Measurements from ENCODE around the gene OLFML2A. TPM values are rescaled to one million over a fixed set of nuclear protein-coding genes. Genes with fewer than 3 reads are reported as not detected.

OLFML2A gene
- total and polyA plus RNA-seq, 2 of the 4 experiments (the other 2 are of a cell fraction): 2.0 to 5.9 TPM

DNA sequence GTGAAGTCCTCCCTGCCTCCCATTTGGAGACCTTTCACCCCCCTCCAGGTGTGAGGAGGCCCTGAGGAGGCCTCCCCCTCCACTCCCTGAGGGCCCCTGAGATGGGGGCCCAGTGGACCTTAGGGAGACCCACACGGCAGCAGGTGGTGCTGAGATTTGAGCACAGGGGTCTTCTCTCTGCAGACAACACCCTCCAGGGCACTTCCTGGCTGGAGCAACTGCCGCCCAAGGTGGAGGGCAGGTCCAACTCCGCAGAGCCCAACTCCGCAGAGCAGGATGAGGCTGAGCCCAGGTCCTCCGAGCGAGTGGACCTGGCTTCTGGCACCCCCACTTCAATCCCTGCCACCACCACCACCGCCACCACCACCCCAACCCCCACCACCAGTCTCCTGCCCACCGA lies 27.0 kb downstream of the OLFML2A start:
- Histone ChIP-seq H3K36me3 (ENCODE audit: control insufficient read depth, insufficient read depth, low read length) (peaks cover 2% of the 10 kb centered on the region; the same call in 1 of the 2 replicates), H3K27me3 (ENCODE audit: control insufficient read depth, insufficient read depth, low read length) (no peaks in the 10 kb centered on the region; the same call in 1 of the 2 replicates), H3K9ac (ENCODE audit: low read depth, low read length) (no peak overlapping the region), H3K4me1 (ENCODE audit: control insufficient read depth, insufficient read depth, low read length) (peaks cover 6% of the 10 kb centered on the region; the same call in 1 of the 2 replicates), H2BK5ac (ENCODE audit: low read depth, low read length, poor library complexity, severe bottlenecking) (no peak overlapping the region), H3K9me3 (ENCODE audit: control insufficient read depth, insufficient read depth, low read length) (no peaks in the 10 kb centered on the region), H3K4me3 (ENCODE audit: insufficient read depth, low read depth, low read length) (no peak overlapping the region), H2AK5ac (ENCODE audit: low read depth, low read length) (no peak overlapping the region), H4K91ac (ENCODE audit: insufficient read depth, low read depth, low read length) (no peak overlapping the region), H3K23ac (ENCODE audit: low read depth, low read length) (no peak overlapping the region), H3K14ac (replicated peaks; ENCODE audit: low read depth, low read length) (no peak overlapping the region), H3K4ac (ENCODE audit: low read depth, low read length) (no peak overlapping the region), H2BK20ac (ENCODE audit: low read depth, low read length) (no peak overlapping the region), H2AK9ac (replicated peaks; ENCODE audit: low read depth, low read length, poor library complexity) (no peak overlapping the region), H3K9me1 (ENCODE audit: insufficient read depth, low read length) (no peaks in the 10 kb centered on the region; the same call in 1 of the 2 replicates), H3K56ac (ENCODE audit: extremely low read depth, insufficient read depth, low read length) (no peak overlapping the region), H2BK15ac (ENCODE audit: low read depth, low read length) (no peak overlapping the region), H3K79me1 (ENCODE audit: low read depth in 1 of 2, low read length in 2 of 2) (no peaks in the 10 kb centered on the region), H3K18ac (ENCODE audit: low read depth, low read length) (no peak overlapping the region), H3K4me2 (ENCODE audit: low read depth, low read length) (no peak overlapping the region), H2AFZ (replicated peaks; ENCODE audit: low read length, poor library complexity) (no peak overlapping the region), H4K20me1 (ENCODE audit: insufficient read depth, low read length) (no peaks in the 10 kb centered on the region), H4K8ac (ENCODE audit: low read depth in 2 of 2, low read length in 2 of 2) (no peak overlapping the region), H2BK120ac (ENCODE audit: low read depth, low read length) (no peak overlapping the region), H3K27ac (ENCODE audit: insufficient read depth, low read length) (no peak overlapping the region), H4K5ac (ENCODE audit: low read depth, low read length) (no peak overlapping the region)
- 93% methylated on average over 3 of the region's 8 CpGs; no CpG with 5 or more reads in 1 of the 2 experiments for WGBS, 2 experiments (ENCODE audit: extremely low coverage in 2 of 2, insufficient read length in 1 of 2)
- TF ChIP-seq, protein P1, sequence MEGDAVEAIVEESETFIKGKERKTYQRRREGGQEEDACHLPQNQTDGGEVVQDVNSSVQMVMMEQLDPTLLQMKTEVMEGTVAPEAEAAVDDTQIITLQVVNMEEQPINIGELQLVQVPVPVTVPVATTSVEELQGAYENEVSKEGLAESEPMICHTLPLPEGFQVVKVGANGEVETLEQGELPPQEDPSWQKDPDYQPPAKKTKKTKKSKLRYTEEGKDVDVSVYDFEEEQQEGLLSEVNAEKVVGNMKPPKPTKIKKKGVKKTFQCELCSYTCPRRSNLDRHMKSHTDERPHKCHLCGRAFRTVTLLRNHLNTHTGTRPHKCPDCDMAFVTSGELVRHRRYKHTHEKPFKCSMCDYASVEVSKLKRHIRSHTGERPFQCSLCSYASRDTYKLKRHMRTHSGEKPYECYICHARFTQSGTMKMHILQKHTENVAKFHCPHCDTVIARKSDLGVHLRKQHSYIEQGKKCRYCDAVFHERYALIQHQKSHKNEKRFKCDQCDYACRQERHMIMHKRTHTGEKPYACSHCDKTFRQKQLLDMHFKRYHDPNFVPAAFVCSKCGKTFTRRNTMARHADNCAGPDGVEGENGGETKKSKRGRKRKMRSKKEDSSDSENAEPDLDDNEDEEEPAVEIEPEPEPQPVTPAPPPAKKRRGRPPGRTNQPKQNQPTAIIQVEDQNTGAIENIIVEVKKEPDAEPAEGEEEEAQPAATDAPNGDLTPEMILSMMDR (conservative IDR thresholded peaks at IDR 0.05; ENCODE audit: low read depth, low read length): no peak
- TF ChIP-seq POLR2A (IDR thresholded peaks at IDR 0.05; ENCODE audit: low read depth, low read length) (no peak), CHD1 (IDR thresholded peaks at IDR 0.05; ENCODE audit: low read depth, low read length) (no peak), RFX5 (IDR thresholded peaks at IDR 0.05; ENCODE audit: low read depth, low read length) (no peak), MAFK (IDR thresholded peaks at IDR 0.05; ENCODE audit: low read depth, low read length) (no peak), SMC3 (IDR thresholded peaks at IDR 0.05; ENCODE audit: low read depth, low read length) (no peak), FOS (IDR thresholded peaks at IDR 0.05; ENCODE audit: low read depth, low read length) (no peak), CEBPB (IDR thresholded peaks at IDR 0.05; ENCODE audit: low read depth, low read length) (no peak), BHLHE40 (IDR thresholded peaks at IDR 0.05; ENCODE audit: low read depth, low read length) (no peak), MXI1 (IDR thresholded peaks at IDR 0.05; ENCODE audit: borderline replicate concordance, low read depth, low read length) (no peak), RAD21 (IDR thresholded peaks at IDR 0.05; ENCODE audit: low read length) (no peak), MAZ (IDR thresholded peaks at IDR 0.05; ENCODE audit: borderline replicate concordance, low read depth, low read length) (no peak), RCOR1 (IDR thresholded peaks at IDR 0.05; ENCODE audit: insufficient replicate concordance, low read length) (no peak), NFE2L2 (IDR thresholded peaks at IDR 0.05; ENCODE audit: low read depth, low read length) (no peak)
- TF ChIP-seq, protein P2, sequence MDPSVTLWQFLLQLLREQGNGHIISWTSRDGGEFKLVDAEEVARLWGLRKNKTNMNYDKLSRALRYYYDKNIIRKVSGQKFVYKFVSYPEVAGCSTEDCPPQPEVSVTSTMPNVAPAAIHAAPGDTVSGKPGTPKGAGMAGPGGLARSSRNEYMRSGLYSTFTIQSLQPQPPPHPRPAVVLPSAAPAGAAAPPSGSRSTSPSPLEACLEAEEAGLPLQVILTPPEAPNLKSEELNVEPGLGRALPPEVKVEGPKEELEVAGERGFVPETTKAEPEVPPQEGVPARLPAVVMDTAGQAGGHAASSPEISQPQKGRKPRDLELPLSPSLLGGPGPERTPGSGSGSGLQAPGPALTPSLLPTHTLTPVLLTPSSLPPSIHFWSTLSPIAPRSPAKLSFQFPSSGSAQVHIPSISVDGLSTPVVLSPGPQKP (IDR thresholded peaks at IDR 0.05; ENCODE audit: borderline replicate concordance, low read depth, low read length): no peak
- TF ChIP-seq, protein P3, sequence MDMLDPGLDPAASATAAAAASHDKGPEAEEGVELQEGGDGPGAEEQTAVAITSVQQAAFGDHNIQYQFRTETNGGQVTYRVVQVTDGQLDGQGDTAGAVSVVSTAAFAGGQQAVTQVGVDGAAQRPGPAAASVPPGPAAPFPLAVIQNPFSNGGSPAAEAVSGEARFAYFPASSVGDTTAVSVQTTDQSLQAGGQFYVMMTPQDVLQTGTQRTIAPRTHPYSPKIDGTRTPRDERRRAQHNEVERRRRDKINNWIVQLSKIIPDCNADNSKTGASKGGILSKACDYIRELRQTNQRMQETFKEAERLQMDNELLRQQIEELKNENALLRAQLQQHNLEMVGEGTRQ (IDR thresholded peaks at IDR 0.05; ENCODE audit: low read depth, low read length): no peak
- CTCF ChIA-PET: no interaction called here
- POLR2A ChIA-PET (ENCODE audit: unreplicated experiment): no interaction called here
- intact Hi-C loops (cut with micrococcal nuclease) (no loop called here), dilution Hi-C loops (cut with HindIII; ENCODE audit: low sequenced_read_pairs, unreplicated experiment) (no loop called here), in situ Hi-C loops (cut with MboI; ENCODE audit: low sequenced_read_pairs) (no loop called here)
- DNase-seq: no peak
- BruUV-seq (replicated peaks): no TSS peak
- no peak for ATAC-seq (ENCODE audit: low read depth)
